Keratinocyte (primary cell): ENCODE results near the gene GJC3.

Source experiments
- EZH2 ChIP-seq: IDR thresholded peaks from one replicate; pipeline ENCODE4 v1.6.1; 2012; ENCODE audit warnings: inconsistent platforms, mild to moderate bottlenecking, low read length, moderate library complexity
- TF ChIP-seq, protein P1 (sequence below), 3 experiments: IDR thresholded peaks in 1 of 3; conservative IDR thresholded peaks in 1 of 3; optimal IDR thresholded peaks in 1 of 3; 2 replicates in 2 of 3; 3 replicates in 1 of 3; pipeline versions ENCODE3 to v1.5.1; 2011; ENCODE audit warnings: low read length in 3 of 3, mild to moderate bottlenecking in 3 of 3, moderate library complexity in 2 of 3, control low read depth in 1 of 3, inconsistent platforms in 1 of 3; ENCODE audit not compliant: insufficient read depth in 2 of 3; ENCODE audit errors: extremely low read depth in 1 of 3

DNA sequence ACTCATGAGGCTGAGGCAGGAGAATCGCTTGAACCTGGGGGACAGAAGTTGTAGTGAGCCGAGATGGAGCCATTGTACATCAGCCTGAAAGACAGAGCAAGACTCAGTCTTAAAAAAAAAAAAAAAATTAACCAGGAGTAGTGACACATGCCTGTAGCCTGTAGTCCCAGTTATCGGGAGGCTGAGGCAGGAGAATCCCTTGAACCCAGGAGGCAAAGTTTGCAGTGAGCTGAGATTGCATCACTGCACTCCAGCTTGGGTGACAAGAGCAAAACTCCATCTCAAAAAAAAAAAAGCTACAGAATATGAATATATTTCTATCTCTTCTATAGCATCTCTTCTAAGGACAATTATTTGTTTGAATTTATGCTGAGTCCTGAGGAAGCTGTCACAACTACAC is 39.9 kb upstream of the GJC3 start:
- TF ChIP-seq, protein P1, sequence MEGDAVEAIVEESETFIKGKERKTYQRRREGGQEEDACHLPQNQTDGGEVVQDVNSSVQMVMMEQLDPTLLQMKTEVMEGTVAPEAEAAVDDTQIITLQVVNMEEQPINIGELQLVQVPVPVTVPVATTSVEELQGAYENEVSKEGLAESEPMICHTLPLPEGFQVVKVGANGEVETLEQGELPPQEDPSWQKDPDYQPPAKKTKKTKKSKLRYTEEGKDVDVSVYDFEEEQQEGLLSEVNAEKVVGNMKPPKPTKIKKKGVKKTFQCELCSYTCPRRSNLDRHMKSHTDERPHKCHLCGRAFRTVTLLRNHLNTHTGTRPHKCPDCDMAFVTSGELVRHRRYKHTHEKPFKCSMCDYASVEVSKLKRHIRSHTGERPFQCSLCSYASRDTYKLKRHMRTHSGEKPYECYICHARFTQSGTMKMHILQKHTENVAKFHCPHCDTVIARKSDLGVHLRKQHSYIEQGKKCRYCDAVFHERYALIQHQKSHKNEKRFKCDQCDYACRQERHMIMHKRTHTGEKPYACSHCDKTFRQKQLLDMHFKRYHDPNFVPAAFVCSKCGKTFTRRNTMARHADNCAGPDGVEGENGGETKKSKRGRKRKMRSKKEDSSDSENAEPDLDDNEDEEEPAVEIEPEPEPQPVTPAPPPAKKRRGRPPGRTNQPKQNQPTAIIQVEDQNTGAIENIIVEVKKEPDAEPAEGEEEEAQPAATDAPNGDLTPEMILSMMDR (optimal IDR thresholded peaks at IDR 0.05 in 1 of 3, IDR thresholded peaks at IDR 0.05 in 1 of 3, conservative IDR thresholded peaks at IDR 0.05 in 1 of 3; ENCODE audit: extremely low read depth in 1 of 3, insufficient read depth in 2 of 3, low read length in 3 of 3), result no peak
- TF ChIP-seq EZH2, result no peak
